ENCODE results near the gene SCG3. TPM values are rescaled to one million over a fixed set of nuclear protein-coding genes. Genes with fewer than 3 reads are reported as not detected.

SCG3 gene
- total RNA-seq, 1 experiment from 2014 or later: not detected

- Histone ChIP-seq H3K4me3 (ENCODE audit: low read length) (no peak overlapping the region), H3K4me1 (ENCODE audit: insufficient read depth, low read length) (no peaks in the 10 kb centered on the region), H3K9me2 (replicated peaks; ENCODE audit: low read length) (no peaks in the 10 kb centered on the region), H3K4me2 (ENCODE audit: low read length) (no peak overlapping the region), H3K9ac (ENCODE audit: low read length) (no peak overlapping the region), H3F3A (ENCODE audit: low read length, unreplicated experiment) (no peaks in the 10 kb centered on the region), H3K9me3 (ENCODE audit: low read length) (no peaks in the 10 kb centered on the region), H3K36me3 (ENCODE audit: low read depth, low read length) (no peaks in the 10 kb centered on the region), H2AFZ (ENCODE audit: low read length) (no peak overlapping the region), H3K79me2 (ENCODE audit: low read length) (no peaks in the 10 kb centered on the region), H3K27ac (ENCODE audit: low read length) (no peak overlapping the region), H4K20me1 (ENCODE audit: low read length) (no peaks in the 10 kb centered on the region), H3K27me3 (ENCODE audit: low read length) (no peaks in the 10 kb centered on the region)
- DNase-seq (no peak), ATAC-seq (no peak)
- POLR2A ChIA-PET (ENCODE audit: unreplicated experiment): no interaction called here
- CTCF ChIA-PET: no interaction called here
- intact Hi-C loops (cut with micrococcal nuclease): no loop called here
- TF ChIP-seq CTCF (conservative IDR thresholded peaks at IDR 0.05; ENCODE audit: low read depth, low read length) (no peak), EZH2phosphoT487 (IDR thresholded peaks at IDR 0.05; ENCODE audit: borderline replicate concordance, low read length) (no peak), EZH2 (IDR thresholded peaks at IDR 0.05; ENCODE audit: low read length, unreplicated experiment) (no peak)
- BruUV-seq (replicated peaks): no TSS peak
Observed at GRCh38 chr15:51720201-51720995, 39.1 kb downstream of the SCG3 start.

GRCh38 chr15:51721199-51721960 is 40.1 kb downstream of the SCG3 start:
- no peak overlapping the region for H3K4me3 ChIP-seq (ENCODE audit: low read length)
- POLR2A ChIA-PET (ENCODE audit: unreplicated experiment): no interaction called here
- no peak overlapping the region for H3K4me2 ChIP-seq (ENCODE audit: low read length)
- no peaks in the 10 kb centered on the region for H3K9me2 ChIP-seq (replicated peaks; ENCODE audit: low read length)
- no TSS peak for BruUV-seq (replicated peaks)
- ATAC-seq (no peak), DNase-seq (no peak)
- no peaks in the 10 kb centered on the region for H3F3A ChIP-seq (ENCODE audit: low read length, unreplicated experiment)
- peaks cover 5% of the 10 kb centered on the region for H3K4me1 ChIP-seq (ENCODE audit: insufficient read depth, low read length)
- no peaks in the 10 kb centered on the region for H3K27me3 ChIP-seq (ENCODE audit: low read length)
- CTCF ChIA-PET: no interaction called here
- intact Hi-C loops (cut with micrococcal nuclease): no loop called here
- no peaks in the 10 kb centered on the region for H3K9me3 ChIP-seq (ENCODE audit: low read length)
- H3K36me3 ChIP-seq (ENCODE audit: low read depth, low read length): no peaks in the 10 kb centered on the region
- no peaks in the 10 kb centered on the region for H3K79me2 ChIP-seq (ENCODE audit: low read length)
- H2AFZ ChIP-seq (ENCODE audit: low read length): no peak overlapping the region
- TF ChIP-seq EZH2 (IDR thresholded peaks at IDR 0.05; ENCODE audit: low read length, unreplicated experiment) (no peak), CTCF (conservative IDR thresholded peaks at IDR 0.05; ENCODE audit: low read depth, low read length) (no peak), EZH2phosphoT487 (IDR thresholded peaks at IDR 0.05; ENCODE audit: borderline replicate concordance, low read length) (no peak)
- no peak overlapping the region for H3K9ac ChIP-seq (ENCODE audit: low read length)
- H3K27ac ChIP-seq (ENCODE audit: low read length): no peak overlapping the region
- no peaks in the 10 kb centered on the region for H4K20me1 ChIP-seq (ENCODE audit: low read length)

GRCh38 chr15:51724199-51724598 is 42.9 kb downstream of the SCG3 start:
- no TSS peak for BruUV-seq (replicated peaks)
- intact Hi-C loops (cut with micrococcal nuclease): no loop called here
- ATAC-seq (no peak), DNase-seq (no peak)
- Histone ChIP-seq H3K4me2 (ENCODE audit: low read length) (no peak overlapping the region), H3K4me3 (ENCODE audit: low read length) (no peak overlapping the region), H3K9me3 (ENCODE audit: low read length) (no peaks in the 10 kb centered on the region), H3K9me2 (replicated peaks; ENCODE audit: low read length) (no peaks in the 10 kb centered on the region), H3K9ac (ENCODE audit: low read length) (no peak overlapping the region), H3K36me3 (ENCODE audit: low read depth, low read length) (no peaks in the 10 kb centered on the region), H3F3A (ENCODE audit: low read length, unreplicated experiment) (no peaks in the 10 kb centered on the region), H3K4me1 (ENCODE audit: insufficient read depth, low read length) (peaks cover 12% of the 10 kb centered on the region), H2AFZ (ENCODE audit: low read length) (no peak overlapping the region), H3K79me2 (ENCODE audit: low read length) (no peaks in the 10 kb centered on the region), H3K27me3 (ENCODE audit: low read length) (no peaks in the 10 kb centered on the region), H4K20me1 (ENCODE audit: low read length) (peaks cover 5% of the 10 kb centered on the region; the same call in 1 of the 2 replicates), H3K27ac (ENCODE audit: low read length) (no peak overlapping the region)
- ChIA-PET POLR2A (ENCODE audit: unreplicated experiment) (no interaction called here), CTCF (no interaction called here)
- no peak for TF ChIP-seq CTCF (conservative IDR thresholded peaks at IDR 0.05; ENCODE audit: low read depth, low read length)
- TF ChIP-seq EZH2phosphoT487 (IDR thresholded peaks at IDR 0.05; ENCODE audit: borderline replicate concordance, low read length): no peak
- TF ChIP-seq EZH2 (IDR thresholded peaks at IDR 0.05; ENCODE audit: low read length, unreplicated experiment): no peak

All from PC-3 (cell line).